NB4 (cell line): ENCODE results near the gene PYROXD2.

Source experiments
- DNase-seq: peaks from one replicate; pipeline ENCODE4 v3.0.0; 2010; ENCODE audit warnings: low read depth
- H3K4me3 ChIP-seq: one replicate; pipeline ENCODE4 v1.5.1; 2011; ENCODE audit warnings: mild to moderate bottlenecking, low read depth, low read length, moderate library complexity
- MYC ChIP-seq: IDR thresholded peaks from 2 replicates; pipeline ENCODE4 v1.6.1; 2011; ENCODE audit warnings: low read depth, low read length
- POLR2A ChIP-seq: IDR thresholded peaks from 2 replicates; pipeline ENCODE4 v1.6.1; 2011; ENCODE audit warnings: mild to moderate bottlenecking; ENCODE audit not compliant: insufficient read length; ENCODE audit errors: extremely low read depth
- TF ChIP-seq, protein P1 (sequence below): IDR thresholded peaks from one replicate; pipeline ENCODE4 v1.5.1; 2012; ENCODE audit warnings: low read depth, low read length
- TF ChIP-seq, protein P2 (sequence below): IDR thresholded peaks from 2 replicates; pipeline ENCODE4 v1.6.1; 2011; ENCODE audit warnings: low read depth, low read length

PYROXD2 gene

DNA sequence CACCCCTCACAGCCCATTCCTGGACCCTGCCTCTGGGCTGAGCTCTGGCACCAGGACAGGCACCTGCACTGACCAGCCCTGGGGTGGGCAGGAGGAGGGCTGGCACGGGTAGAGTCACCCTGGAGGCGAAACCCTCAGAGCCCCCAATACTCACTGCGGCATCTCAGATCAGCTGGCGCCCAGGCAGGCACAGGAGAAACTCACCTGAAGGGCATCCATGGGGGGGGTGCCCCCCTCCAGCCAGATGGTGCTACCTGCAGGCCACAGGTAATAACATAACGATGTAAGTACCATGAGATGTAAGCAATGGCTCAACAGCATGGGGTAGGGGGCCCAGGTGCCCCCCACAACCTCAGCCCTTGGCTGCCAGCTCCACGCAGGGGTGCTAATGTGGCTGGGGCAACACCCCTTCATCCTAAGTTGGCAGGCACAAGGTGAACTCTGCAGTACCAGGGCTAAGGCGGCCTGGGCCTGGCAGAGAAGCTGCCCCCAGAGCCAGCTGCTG is 12.1 kb upstream of the PYROXD2 start:
- TF ChIP-seq MYC (no peak), POLR2A (no peak)
- TF ChIP-seq, protein P1, sequence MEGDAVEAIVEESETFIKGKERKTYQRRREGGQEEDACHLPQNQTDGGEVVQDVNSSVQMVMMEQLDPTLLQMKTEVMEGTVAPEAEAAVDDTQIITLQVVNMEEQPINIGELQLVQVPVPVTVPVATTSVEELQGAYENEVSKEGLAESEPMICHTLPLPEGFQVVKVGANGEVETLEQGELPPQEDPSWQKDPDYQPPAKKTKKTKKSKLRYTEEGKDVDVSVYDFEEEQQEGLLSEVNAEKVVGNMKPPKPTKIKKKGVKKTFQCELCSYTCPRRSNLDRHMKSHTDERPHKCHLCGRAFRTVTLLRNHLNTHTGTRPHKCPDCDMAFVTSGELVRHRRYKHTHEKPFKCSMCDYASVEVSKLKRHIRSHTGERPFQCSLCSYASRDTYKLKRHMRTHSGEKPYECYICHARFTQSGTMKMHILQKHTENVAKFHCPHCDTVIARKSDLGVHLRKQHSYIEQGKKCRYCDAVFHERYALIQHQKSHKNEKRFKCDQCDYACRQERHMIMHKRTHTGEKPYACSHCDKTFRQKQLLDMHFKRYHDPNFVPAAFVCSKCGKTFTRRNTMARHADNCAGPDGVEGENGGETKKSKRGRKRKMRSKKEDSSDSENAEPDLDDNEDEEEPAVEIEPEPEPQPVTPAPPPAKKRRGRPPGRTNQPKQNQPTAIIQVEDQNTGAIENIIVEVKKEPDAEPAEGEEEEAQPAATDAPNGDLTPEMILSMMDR = no peak
- TF ChIP-seq, protein P2, sequence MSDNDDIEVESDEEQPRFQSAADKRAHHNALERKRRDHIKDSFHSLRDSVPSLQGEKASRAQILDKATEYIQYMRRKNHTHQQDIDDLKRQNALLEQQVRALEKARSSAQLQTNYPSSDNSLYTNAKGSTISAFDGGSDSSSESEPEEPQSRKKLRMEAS = no peak
- DNase-seq = no peak
- H3K4me3 ChIP-seq = no peak overlapping the region

DNA sequence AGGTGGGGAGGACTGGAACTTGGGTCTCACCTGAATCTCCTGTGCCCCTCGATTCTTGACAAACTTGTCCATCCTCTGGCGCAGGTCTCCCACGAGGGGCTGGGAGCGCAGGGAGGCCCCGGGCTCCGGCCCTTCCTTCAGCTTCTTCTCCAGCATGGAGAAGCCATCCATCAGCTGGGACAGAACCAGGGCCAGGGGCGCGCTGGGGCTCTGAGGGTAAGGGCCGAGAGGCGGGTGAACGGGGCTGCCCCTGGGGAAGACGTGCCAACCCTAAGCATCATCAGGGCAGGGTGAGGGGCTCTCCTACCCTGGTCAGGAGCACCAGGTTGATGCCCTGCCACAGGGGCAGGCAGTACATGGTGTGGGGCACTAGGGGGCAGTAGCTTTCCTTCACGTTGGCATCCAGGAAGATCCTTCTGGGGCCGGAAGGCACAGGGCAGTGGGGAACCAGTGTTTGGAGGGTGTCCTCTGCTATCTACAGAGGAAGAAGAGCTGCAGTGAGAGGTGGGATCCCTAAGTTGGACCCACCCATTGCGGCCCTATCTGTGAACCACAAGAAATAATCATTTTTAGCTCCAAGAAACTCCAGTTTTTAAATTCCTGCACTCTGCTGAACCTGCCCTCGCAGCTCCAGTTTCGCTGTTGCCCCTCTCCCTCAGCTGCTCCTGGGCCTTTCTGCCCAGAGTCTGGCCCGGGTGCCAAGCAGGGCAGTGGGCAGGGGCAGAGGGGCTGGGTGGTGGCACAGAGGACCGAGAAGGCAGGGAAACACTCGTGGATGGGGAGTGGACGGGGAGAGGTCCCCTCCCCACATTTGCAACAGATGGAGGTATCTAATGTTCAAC is 10.8 kb upstream of the PYROXD2 start:
- DNase-seq = peak; percentile 72

DNA sequence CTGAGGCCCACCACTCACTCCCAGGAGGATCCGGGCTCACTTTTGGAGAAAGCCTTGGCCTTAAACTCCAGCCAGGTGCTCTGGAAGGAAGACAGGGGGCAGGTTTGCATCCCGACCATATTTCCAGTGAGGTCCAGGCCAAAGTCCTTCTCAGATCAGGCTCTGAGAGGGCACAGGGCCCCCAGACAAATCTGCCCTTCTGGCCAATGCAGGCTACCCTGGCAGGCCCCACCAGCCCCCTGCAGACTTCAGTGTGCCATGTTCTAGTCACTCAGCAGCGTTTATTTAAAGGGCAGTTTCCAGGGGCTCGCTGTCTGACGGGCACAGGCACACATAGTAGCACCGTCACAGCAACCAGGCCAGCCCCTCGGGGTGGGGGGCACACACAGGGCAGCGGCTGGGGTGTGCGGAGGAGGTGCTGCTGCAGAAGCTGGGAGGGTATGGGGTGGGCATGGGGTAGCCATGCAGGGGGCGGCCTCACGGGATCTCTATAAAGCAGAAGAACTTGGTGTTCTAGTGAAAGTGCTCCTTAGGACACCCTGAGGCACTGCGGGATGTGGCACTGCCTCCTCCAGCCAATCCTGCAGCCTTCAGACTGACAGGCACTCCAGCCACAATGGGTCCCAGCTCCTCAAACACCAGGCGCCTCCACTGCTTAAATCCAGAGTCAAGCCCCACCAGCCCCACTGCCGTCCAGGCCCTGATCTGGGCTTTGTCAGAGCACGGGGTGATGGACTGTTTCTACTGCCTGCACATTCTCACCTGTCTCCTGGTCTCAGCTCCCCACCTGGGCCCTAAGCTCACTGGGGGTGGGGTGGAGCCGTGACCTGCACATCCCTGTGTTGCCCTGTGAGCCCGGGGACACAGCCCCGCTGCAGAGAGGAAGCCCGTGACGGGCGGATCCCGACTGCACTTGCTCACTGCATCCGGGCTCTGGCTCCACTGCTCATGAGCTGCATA is 9.6 kb upstream of the PYROXD2 start:
- DNase-seq = no peak
- H3K4me3 ChIP-seq = no peak overlapping the region
- TF ChIP-seq POLR2A (no peak), MYC (no peak)
- TF ChIP-seq, protein P1 = no peak
- TF ChIP-seq, protein P2 = no peak

More for the DNA sequence above, 10.8 kb upstream of the PYROXD2 start:
- TF ChIP-seq, protein P1 = peak; percentile 96
- TF ChIP-seq MYC (no peak), POLR2A (no peak)
- TF ChIP-seq, protein P2 = no peak; the same call in 1 of the 2 replicates
- H3K4me3 ChIP-seq = no peak overlapping the region

DNA sequence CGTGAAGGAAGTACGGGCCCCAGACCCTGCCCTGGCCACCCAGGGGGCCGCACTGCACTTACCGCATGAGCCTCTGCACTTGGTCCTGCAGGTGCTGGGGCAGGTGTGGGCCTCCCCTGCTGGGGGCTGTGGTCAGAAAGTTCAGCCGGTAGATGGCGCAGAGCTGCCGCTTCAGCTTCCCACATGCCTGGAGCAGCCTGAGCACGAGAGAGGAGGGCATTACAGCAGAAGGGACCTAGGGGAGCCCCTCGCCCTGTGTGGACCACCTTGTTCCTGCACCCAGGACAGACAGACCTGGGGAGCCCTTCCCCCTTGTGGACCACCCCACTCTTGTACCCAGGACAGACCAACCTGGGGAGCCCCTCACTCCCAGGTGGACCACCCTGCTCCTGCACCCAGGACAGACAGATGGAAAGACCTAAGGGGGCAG is 8.7 kb upstream of the PYROXD2 start:
- no peak for DNase-seq
- TF ChIP-seq, protein P1 = no peak
- TF ChIP-seq, protein P2 = no peak
- TF ChIP-seq MYC = no peak
- no peak overlapping the region for H3K4me3 ChIP-seq

DNA sequence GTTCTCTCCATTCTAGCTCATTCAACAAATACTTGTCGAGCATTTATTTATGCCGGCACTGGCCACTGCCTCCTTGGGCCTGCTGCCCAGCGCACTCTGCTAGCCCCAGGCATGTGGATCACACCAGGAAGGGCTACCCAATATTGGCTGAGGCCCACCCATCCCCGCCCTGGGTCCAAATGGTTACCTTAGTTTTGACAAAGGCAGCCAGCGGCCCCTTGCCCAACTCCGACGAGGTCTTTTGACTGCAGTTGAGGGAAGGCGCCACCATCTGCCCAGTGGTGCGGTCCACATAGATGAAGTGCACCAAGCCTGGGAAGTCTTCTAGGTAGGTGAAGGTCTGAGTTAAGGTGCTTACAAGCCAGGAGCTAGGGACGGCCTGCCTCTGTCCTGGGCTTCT is 7.2 kb upstream of the PYROXD2 start:
- TF ChIP-seq POLR2A (no peak), MYC (no peak)
- TF ChIP-seq, protein P2 = no peak
- TF ChIP-seq, protein P1 = no peak
- H3K4me3 ChIP-seq = no peak overlapping the region
- no peak for DNase-seq
